Dermis microvascular lymphatic vessel endothelial cell (primary cell): Measurements from ENCODE around the gene MRPL46. TPM values are rescaled to one million over a fixed set of nuclear protein-coding genes. Genes with fewer than 3 reads are reported as not detected.
A peak's percentile ranks its signal among the peaks of the same experiment; 100 is the strongest.

Experiments
- DNase-seq, 2 donors: peaks; one replicate each; pipeline versions ENCODE4 v3.0.0 to v3.0.0-alpha.2; 2010; ENCODE audit warnings: low read depth in 2 of 2
- total RNA-seq: library from RNA; depleted of rRNA; stranded (reverse); fragments of >200 nt; gene quantifications from 2 replicates; pipeline ENCODE4 v1.2.1, GENCODE V29; 2014

The MRPL46 gene
- total RNA-seq, result 14.8 and 16.9 TPM in 2 replicates

DNA sequence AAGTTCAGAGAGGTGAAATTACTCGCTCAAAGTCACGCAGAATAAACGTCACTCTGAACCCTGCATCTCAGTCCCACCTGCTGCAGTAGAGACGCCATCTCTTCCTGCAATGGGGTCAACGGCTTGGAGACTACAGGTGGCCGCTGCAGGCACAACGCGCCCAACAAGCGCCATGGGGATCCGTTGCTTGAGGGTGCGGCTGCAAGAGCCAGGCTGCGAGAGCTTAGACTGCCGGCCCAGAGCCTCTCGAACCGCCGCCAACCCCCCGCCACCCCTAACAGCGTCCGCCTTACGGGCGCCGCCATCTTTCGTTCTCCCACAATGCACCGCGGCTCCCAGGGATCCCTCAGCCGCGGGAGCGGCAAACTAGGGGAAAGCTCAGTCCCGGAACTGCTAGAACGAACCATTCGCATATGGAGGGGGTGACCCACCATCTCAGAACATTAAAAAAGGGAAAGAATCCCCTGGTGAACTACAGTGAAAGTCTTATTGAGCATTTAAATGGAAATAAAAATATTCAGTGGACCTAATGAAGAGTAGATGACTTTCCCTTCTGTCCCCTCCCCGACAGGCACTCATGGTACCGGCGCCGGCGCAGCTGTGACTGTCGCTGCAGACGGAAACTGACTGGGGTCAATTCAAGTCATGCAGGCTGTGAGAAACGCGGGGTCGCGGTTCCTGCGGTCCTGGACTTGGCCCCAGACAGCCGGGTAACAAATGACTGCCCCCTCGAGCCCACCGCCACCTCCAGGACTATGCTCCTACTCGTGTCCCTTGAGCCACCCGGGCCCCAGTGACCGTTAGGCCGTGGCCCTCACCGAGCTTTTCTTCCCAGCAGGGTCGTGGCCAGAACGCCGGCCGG is at the start of gene MRPL46, which contains the start of gene MRPS11:
Gene MRPL46, minus strand, starts transcription at position 316 of the 862 bp plus-strand sequence. Its CDS starts 11 bp downstream, at position 305.
Gene MRPS11, plus strand, starts transcription at position 636 of the 862 bp plus-strand sequence. Its CDS starts 10 bp downstream, at position 646.
- DNase-seq, result peak; percentile 78 to 86

DNA sequence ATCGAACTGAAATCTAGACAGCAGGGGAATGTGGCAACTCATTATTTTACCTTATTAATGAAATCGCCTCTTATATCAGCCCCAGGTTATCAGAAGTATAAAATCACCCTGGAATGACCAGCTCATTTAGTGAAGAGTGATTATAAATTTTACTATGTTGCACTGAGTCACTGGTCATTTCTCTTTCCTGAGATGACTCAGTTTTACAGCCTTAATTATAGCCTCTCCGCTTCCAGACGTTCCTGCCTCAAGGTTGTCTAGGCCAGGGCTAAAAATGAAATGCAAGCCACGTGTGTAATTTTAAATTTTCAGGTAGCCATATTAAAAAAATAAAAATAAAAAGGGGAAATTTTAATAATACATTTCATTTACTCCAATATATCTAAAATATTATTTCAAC is 46.0 kb upstream of the MRPL46 start:
- peak in 1 of 2 donors; percentile 15 for DNase-seq

DNA sequence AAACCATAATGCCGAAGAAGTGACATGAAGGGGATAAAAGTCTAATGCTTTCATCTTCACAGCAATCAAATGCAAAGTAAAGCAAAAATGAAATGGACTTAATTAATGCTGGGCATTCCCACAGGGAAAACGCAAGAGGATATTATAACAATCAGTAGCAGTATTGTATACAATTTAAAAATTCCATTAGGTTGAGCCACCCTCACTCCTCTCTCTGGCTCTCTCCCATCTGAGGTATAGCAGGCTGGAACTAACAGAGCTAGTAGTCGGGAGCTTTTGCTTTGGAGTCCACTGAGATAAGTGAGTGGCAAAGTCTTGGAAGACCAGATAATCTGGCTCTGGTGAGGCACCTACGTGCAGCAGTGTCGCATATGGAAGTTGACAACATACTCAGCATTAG is 45.4 kb upstream of the MRPL46 start:
- no peak for DNase-seq

DNA sequence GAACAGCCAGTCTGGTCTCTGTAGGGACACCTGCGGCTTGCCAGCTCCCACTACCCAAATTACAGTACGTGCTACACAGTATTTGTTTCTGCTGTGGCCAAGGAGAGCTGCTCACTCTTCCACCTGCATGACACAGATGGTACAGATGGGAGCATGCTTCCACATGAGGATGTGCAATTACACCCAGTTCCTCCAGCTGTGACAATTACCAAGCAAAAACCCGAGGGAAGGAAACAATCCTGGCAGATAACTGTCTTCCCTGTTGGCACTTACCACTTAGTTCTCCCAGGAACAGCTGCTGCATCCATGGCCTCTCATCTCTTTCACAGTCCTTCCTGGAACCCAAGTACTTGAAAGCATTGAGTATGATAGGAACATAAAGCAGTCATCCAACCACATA is 44.9 kb upstream of the MRPL46 start:
- DNase-seq, result no peak

DNA sequence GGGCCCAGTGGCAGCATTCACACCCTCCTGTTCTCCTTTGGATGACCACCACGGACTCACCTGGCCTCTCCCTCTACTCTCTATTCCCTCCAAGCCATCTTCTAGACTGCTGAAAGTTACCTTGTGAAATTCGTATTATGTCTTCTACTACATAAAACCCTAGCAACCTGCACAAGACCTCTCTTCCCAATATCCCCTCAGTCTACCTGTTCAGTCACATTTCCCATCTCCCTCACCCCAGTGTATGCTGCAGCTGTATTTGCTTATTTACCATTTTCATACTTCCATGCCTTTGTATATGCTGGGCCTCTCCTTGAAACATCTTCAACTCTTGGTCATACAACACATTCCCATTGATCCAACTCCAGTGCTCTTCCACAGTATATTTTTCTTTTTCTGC is 44.0 kb upstream of the MRPL46 start:
- no peak for DNase-seq

DNA sequence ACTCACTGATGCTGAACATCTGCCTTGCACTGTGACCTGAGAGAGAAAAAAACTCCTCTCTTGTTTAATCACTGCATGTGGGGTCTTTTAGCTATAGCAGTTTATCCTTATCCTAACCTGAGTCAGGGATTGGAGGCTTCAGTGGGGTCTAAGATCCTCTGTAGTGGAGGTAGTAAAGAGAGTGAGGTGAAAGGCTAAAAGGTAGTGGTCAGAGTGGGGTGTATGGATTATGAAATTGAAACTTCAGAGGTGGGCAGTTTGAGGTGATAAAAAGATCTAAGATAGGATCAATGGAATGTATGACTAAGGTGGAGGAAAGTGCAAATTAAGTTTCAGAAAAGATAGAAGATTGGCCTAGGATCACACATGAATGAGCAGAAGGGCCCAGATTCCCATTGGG is 42.8 kb upstream of the MRPL46 start:
- DNase-seq, result no peak

DNA sequence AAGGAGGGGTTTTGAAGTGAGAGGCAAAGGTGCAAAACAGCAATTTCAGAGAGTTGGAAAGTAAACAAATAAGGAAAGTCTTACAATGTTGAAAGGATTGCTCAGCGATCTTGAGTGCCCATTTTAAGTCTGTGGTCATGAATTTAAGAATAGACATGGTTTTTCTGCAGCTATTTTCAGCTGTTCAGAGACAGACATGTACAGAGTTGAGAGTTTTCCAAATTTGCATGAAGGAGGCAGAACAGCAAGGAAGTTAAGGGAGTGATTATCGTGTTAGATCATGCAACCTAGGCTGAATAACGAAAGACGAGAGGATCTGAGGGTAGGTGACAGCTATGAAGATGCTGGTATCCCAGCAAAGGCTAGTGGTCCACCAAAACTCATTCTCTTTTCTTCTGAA is 42.1 kb upstream of the MRPL46 start:
- no peak for DNase-seq

DNA sequence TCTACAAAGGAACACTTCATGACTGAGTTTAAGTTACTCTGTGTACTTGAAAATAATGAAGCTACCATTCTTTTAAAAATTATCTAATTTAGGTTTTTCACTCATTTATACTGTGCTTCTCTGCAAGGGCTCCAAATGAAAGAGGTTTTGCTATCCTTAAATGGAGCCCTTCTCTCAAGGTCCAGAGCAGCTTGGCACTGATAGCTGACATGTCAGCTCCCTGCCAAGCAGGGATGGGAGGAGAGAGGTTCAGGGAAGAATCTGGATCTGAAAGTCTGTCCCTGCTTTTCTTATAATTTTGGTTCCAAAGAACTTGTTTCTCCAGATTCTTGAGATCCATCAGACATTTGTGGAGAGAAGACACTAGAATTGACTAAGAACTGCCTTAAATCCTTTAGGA is 39.4 kb upstream of the MRPL46 start:
- no peak for DNase-seq

DNA sequence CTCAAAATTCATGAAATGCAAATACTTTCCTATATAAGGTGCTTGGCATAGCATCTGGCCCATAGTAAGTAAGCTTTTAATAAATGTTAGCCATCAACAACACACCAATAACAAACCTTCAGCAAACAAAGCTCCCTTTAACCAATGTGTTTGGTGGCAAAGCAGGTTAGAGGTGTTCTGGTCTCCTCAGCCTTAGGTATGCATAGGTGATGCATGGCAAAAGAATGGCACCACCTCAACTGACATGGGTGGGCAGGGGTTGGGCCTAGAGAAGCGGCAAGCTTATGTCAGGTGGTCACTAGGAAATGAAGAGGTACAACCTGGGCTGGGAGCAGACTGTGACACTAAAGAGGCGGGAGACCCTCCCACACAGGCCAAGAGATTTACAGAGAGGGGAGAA is 38.5 kb upstream of the MRPL46 start:
- DNase-seq, result no peak

DNA sequence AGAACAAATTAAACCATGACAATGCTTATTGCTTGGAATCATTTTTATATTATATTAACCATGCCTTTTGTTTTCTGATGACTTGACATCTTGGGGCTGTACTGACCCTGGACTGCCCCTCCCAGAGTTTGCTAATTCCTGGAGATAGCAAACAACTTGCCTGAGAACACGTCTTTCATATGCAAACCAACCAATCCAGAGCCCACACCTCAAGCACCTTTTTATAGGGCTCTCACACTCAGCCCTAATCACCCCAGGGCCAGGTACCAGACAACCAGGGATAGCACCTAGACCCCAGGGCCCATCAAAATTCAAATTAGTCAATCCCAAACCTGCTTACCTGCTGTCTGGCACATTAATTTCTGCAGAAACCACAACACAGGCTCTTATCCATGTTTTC is 37.3 kb upstream of the MRPL46 start:
- no peak for DNase-seq

DNA sequence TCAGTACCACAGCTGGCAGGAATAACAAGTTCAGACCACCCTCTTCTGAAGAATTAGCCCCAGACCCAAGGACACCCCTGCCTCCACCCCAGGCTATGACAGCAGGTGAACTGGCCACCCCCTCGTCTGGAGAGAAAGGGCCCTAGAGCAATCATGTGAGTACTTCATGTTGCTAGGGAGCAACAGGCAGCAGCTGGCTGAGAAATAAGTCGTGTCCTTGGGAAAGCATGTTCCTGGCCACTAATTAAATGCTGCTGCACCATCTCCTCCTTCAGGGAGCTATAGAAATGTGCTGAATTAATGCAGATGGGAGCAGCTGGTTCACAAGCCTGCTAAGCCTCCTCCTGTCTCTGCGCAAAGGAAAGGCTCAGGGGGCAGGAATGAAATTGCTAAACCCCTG is 31.8 kb upstream of the MRPL46 start:
- no peak for DNase-seq

DNA sequence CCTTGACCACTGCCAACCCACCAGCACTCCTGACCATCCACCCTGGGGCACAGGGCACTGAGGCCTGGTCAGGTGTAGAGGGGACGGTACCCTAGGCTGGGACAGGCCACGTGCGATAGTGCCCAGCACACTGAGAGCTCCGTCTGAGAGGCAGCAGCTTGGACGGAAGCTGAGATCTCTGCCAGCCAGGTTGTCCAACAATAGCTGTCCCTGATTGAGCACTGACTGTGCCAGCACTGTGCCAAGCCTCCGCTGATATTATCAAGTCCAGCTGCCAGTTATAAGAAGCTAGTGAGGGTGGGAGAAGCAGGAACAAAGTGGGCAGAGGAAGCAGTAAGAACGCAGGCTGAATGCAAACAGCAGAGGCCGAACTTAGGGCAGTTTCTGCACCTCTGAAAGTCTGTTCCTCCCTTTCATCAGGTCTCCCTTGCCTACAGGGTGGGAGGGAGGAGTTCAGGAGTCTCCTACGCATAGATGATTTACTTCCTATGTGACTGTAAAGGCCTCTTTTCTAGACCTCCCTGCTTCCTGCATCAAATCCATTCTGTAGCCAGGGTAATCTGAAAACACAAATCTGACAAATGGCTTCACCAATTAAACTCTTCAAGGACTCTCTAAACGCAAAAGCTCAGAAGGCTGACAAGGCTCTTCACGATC is 30.0 kb upstream of the MRPL46 start:
- no peak for DNase-seq

DNA sequence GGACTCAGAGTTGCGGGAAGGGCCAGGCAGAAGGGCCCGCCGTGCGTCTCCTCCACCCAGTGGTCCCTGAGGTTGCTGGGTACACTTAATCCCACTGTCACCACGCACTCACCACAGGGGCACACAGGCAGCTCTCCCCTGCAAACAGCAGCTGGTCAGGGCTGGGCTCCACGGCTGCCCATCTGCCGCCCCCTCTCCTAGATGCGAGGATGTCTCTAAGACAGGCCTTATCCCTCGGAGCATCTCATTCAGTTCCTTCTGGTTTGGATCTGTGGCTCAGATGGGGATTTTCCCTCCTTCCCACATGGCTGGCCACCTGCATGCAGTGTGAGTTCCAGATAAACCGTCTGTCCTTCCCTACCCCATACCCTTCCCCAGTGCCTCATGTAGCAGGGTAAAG is 26.7 kb upstream of the MRPL46 start:
- DNase-seq, result no peak

DNA sequence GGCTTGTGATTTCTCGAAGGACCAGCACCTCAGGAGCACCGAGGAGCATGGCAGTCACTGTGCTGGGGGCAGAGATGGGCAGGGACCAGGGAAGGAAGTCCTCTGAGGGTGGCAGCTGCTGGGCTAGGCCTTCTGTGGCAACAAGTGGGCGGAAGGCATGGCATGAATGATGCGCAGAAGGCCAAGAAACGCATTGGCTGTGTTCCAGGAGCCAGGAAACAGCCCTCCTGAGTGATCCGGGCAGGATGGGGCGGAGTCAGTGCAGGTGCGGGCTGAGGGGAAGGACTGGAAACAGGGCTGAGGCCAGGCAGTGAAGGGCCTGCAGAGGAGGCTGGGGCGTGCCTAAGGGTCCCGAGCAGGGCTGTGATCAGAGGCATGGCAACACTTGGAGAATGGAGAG is 24.0 kb upstream of the MRPL46 start:
- DNase-seq, result no peak

DNA sequence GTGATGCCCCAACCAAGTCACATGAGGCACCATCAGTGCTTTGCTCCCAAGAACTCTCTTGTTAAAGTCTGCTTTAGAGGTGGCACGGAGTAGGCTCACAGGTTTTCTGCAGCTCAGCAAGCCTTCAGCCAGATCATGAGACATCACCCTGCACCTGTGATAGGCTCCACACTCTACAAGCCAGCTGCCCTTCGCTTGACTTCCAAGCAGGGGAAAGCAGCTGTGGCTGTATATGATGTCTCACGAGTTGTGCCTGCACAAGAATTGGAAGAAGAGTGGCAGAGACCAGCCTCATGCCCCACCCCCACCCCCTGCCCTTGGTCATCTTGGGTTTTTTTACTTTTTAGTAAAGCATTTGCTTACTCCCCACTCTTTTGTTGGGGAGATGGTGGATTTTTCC is 22.8 kb upstream of the MRPL46 start:
- DNase-seq, result no peak

DNA sequence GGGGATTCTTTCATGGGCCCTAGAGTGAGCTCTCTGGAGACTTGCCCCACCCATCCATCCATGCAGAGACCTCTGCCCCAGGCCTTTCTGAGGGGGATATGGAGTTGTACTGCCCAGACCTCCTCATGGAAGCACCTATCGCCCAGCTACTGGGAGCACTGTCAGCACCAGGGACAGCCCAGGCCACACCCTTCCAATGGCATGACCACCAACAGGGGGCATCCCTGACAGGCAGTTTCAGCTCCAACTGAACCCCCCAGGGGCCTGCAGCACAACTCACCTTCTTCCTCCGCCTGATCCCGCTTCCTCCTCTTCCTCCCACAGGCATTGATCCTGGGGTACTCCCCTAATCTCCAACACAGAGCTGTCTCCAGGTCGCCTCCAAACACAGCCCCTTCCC is 22.1 kb upstream of the MRPL46 start:
- DNase-seq, result no peak

DNA sequence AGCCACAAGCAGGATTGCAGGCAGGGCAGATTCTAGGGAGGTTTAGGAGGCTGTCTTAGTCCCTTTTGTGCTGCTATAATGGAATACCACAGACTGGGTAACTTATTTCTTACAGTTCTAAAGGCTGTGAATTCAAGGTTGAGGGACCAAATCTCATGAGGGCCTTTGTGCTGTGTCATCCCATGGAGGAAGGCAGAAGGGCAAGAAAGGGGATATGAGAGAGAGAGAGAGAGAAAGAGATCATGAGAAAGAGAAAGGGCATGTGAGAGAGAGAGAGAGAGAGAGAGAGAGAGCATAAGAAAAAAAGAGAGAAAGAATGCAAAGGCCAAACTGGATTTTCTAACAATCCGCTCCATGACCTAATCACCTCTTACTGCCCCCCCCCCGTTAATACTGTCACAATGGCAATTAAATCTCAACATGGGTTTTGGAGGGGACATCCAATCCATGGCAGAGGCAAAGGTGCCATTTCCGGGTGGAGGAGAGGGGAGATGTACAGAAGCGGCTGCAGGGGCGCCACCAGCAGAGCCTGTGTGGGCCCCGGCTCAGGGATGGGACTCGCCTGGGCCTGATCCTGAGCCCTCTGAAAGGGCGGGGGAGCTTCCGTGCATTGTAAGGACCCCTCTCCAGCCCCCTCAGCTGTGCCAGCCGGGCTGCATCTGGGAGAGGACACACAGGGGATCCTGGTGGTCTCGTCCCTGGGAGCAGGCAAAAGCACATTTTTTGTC is 20.8 kb upstream of the MRPL46 start:
- DNase-seq, result no peak

DNA sequence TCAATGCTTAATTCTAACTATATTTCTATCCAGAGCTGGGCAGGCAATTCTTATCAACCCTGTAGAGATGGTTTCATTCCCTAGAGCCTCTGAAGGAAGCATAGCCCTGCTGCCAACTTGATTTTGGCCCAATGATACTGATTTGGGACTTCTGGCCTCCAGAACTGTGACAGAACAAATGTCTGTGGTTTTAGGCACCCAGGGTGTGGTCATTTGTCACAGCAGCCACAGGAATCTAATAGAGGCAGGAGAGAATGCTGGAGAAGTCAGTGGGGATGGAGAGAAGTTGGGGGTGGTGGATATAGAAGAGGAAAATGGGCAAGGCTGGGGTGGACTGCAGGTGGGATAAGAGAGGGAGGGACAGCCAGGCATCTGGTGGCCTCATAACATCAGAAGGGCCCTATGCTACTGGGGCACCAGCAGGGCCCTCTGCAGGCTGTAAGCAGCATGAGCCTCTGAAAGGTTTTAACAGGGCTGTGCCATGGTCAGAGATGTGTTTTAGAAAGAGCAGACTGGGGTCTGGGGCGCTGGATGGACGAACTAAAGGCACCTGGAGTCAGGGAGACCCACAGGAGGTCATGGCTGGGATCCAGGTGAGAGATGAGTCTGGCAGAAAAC is 20.1 kb upstream of the MRPL46 start:
- DNase-seq, result no peak

DNA sequence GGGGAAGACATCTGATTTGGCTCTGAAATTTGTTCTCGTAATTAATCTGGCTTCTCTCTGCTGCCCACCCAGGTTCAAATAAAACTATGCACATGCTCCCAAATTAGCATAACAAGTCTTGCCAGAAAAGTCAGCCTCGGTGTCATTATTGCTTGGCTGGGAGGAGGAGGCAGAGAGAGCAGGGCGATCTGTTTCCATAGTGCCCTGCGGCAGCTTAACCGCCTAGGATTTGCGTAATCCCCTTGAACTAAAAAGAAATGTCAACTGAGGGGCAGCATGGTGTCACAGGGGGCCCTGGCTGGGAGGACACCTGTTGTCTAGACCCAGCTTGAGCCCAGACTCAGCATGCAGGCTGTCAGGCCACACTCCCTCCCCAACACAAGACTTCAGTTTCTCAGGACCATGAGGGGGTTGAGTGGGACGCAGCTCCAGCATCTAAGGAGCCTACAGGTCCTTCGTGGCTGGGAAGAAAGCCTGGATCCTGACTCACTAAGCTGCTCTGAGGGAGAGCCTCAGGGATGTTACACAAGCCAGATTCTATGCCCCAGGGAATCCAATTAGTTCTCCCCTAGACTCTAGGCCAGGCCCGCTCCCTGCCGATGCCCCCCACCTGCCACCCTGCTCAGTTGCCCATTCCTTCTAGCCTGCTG is 17.6 kb upstream of the MRPL46 start:
- DNase-seq, result no peak

DNA sequence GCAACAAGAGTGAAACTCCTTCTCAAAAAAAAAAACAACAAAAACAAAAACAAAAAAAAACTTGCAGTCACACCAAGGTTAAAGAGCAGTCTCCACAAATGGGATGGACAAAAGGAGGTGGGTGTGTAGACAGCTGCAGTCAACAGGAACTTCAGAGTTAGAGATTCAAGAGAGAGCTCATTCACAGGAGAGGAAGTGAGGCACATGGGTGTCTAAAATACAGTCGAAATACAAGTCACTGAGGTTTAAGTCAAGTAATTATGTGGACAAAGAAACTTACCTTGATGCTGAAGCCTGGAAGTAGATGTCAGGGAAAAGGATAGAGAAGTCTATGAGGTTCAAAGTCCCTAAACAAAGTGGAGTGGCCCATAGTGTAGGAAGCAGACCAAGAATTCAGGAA is 15.1 kb upstream of the MRPL46 start:
- no peak for DNase-seq

DNA sequence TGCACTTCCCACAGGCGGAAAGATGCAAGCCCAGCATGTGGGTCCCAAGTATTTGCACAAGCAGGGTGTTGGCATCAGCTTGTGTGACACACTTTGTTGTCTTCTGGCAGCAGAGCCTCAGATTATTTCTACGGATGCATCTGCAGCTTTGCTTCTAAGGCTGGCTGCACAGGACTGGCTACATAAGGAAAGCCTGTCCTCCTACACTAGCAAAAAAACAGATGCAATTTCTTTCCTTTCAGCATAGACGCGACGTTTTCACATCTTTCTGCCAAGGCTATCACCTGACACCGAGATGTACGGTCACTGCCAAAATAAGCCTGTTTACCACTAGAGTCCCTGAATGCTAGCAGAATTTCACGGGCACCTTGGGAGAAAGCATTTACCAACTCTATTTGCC is 13.8 kb upstream of the MRPL46 start:
- DNase-seq, result no peak
